ENCODE measurements around the gene GCLM. TPM values are rescaled to one million over a fixed set of nuclear protein-coding genes. Genes with fewer than 3 reads are reported as not detected.

The GCLM gene
- total RNA-seq, 2 donors from 2014 or later: 12.5 to 28.4 TPM

DNA sequence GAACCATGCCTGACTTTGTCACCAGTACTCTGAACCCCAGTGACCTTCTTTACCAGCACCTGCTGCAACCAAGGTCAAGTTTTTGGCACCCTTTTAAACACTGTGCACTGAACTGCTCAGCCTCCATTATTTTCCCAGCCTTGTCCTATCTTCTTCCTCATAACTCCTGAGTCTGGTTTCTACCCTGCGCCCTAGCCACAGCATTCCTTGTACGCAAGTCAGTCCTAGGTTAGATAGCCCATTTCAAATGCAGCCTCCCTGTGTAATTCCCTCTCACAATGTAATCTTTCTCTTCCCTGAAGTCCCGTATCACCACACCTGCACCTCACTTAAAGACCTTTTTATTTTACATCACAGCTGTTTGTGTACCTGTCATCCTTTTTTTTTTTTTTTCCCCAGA, 67.5 kb downstream of the GCLM start:
- peaks cover 6 to 18% of the 10 kb centered on the region in 2 donors for H3K4me1 ChIP-seq (ENCODE audit: control insufficient read depth in 1 of 2, low read depth in 2 of 2)
- DNase-seq (ENCODE audit: low spot score) (no peak), ATAC-seq (ENCODE audit: insufficient number of reproducible peaks, low FRiP score, low read depth) (no peak)
- H3K36me3 ChIP-seq: no peaks in the 10 kb centered on the region
- H3K9me3 ChIP-seq: no peaks in the 10 kb centered on the region
- no peaks in the 10 kb centered on the region for H3K27me3 ChIP-seq (replicated peaks; ENCODE audit: insufficient read depth)
- no peak overlapping the region for H3K4me3 ChIP-seq
- no peak overlapping the region for H3K27ac ChIP-seq
- TF ChIP-seq CTCF (IDR thresholded peaks at IDR 0.05): no peak

- ATAC-seq (ENCODE audit: insufficient number of reproducible peaks, low FRiP score, low read depth) (no peak), DNase-seq (ENCODE audit: low spot score) (no peak)
- H3K27ac ChIP-seq: no peak overlapping the region
- peaks cover 6 to 18% of the 10 kb centered on the region in 2 donors for H3K4me1 ChIP-seq (ENCODE audit: control insufficient read depth in 1 of 2, low read depth in 2 of 2)
- H3K36me3 ChIP-seq: no peaks in the 10 kb centered on the region
- H3K4me3 ChIP-seq: no peak overlapping the region
- no peak for TF ChIP-seq CTCF (IDR thresholded peaks at IDR 0.05)
- no peaks in the 10 kb centered on the region for H3K9me3 ChIP-seq
- no peaks in the 10 kb centered on the region for H3K27me3 ChIP-seq (replicated peaks; ENCODE audit: insufficient read depth)
Measured at GRCh38 chr1:93840956-93841482, 68.2 kb downstream of the GCLM start.

- peaks cover 2 to 14% of the 10 kb centered on the region in 2 donors for H3K4me1 ChIP-seq (ENCODE audit: control insufficient read depth in 1 of 2, low read depth in 2 of 2)
- H3K9me3 ChIP-seq: no peaks in the 10 kb centered on the region
- DNase-seq (ENCODE audit: low spot score) (no peak), ATAC-seq (ENCODE audit: insufficient number of reproducible peaks, low FRiP score, low read depth) (no peak)
- no peak overlapping the region for H3K4me3 ChIP-seq
- H3K36me3 ChIP-seq: no peaks in the 10 kb centered on the region
- no peaks in the 10 kb centered on the region for H3K27me3 ChIP-seq (replicated peaks; ENCODE audit: insufficient read depth)
- TF ChIP-seq CTCF (IDR thresholded peaks at IDR 0.05): no peak
- no peak overlapping the region for H3K27ac ChIP-seq
Measured at GRCh38 chr1:93839753-93840152, 69.5 kb downstream of the GCLM start.

- Histone ChIP-seq H3K4me1 (ENCODE audit: control insufficient read depth in 1 of 2, low read depth in 2 of 2) (peaks cover 0 to 9% of the 10 kb centered on the region in 2 donors), H3K9me3 (no peaks in the 10 kb centered on the region), H3K36me3 (no peaks in the 10 kb centered on the region), H3K27me3 (replicated peaks; ENCODE audit: insufficient read depth) (no peaks in the 10 kb centered on the region), H3K4me3 (no peak overlapping the region), H3K27ac (no peak overlapping the region)
- DNase-seq (ENCODE audit: low spot score) (no peak), ATAC-seq (ENCODE audit: insufficient number of reproducible peaks, low FRiP score, low read depth) (no peak)
- no peak for TF ChIP-seq CTCF (IDR thresholded peaks at IDR 0.05)
Measured at GRCh38 chr1:93839307-93839706, 69.9 kb downstream of the GCLM start.

DNA sequence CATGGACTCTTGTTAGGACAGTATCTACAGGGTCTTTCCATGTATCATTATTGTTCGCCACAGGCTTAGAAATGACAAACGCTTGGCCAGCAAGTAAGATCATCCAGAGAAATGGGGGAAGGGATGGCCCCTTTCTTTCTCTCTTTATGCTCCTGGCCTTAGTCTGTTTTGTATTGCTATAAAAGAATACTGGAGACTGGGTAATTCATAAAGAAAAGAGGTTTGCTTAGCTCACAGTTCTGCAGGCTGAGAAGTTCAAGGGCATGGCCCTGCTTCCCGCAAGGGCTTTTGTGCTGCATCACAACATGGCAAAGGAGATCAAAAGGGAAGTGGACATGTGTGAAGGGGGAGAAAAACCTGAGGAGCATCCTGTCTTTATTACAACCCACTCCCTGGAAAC, 71.3 kb downstream of the GCLM start:
- TF ChIP-seq CTCF (IDR thresholded peaks at IDR 0.05): no peak
- DNase-seq (ENCODE audit: low spot score) (no peak), ATAC-seq (ENCODE audit: insufficient number of reproducible peaks, low FRiP score, low read depth) (no peak)
- Histone ChIP-seq H3K27me3 (replicated peaks; ENCODE audit: insufficient read depth) (no peaks in the 10 kb centered on the region), H3K4me1 (ENCODE audit: control insufficient read depth in 1 of 2, low read depth in 2 of 2) (no peaks in the 10 kb centered on the region), H3K9me3 (peaks cover 5% of the 10 kb centered on the region), H3K4me3 (no peak overlapping the region), H3K36me3 (no peaks in the 10 kb centered on the region), H3K27ac (no peak overlapping the region)

Other genes starting within 250 kb of the GCLM start
- 10 to 100 TPM; 26.7 to 36.3 TPM for gene BCAR3, start 227.6 kb downstream of the GCLM start, total RNA-seq
- 10 to 100 TPM; 24.2 to 41.5 TPM for gene DNTTIP2, start 30.2 kb downstream of the GCLM start, total RNA-seq
- gene ABCA4, start 211.7 kb upstream of the GCLM start, total RNA-seq: 1 to 10 TPM; 2.0 to 3.7 TPM

Data from thoracic aorta (tissue), 2 donors.